Measurements from ENCODE around the gene SMARCAD1. TPM values are rescaled to one million over a fixed set of nuclear protein-coding genes. Genes with fewer than 3 reads are reported as not detected.

SMARCAD1 gene
- total and polyA plus RNA-seq, 4 donors = 7.5 to 58.3 (median 14.4) TPM

- no peak overlapping the region for H3K9ac ChIP-seq (ENCODE audit: insufficient read depth in 1 of 2, low read length in 2 of 2)
- 86 to 92% methylated on average over 5 of the region's 5 CpGs for WGBS, 2 donors
- ATAC-seq (ENCODE audit: insufficient read depth, low FRiP score) (no peak), DNase-seq (no peak)
- H3K4me3 ChIP-seq = no peak overlapping the region
- H3K27ac ChIP-seq (ENCODE audit: low read depth in 1 of 2, low read length in 1 of 2) = no peak overlapping the region
- no peaks in the 10 kb centered on the region for H3K27me3 ChIP-seq (ENCODE audit: control insufficient read depth in 3 of 3, insufficient read depth in 3 of 3, low read length in 2 of 3)
- H3K36me3 ChIP-seq (ENCODE audit: control insufficient read depth in 4 of 4, insufficient read depth in 4 of 4, low read length in 4 of 4) = peaks cover 4 to 36% (median 20%) of the 10 kb centered on the region in 4 donors
- TF ChIP-seq, protein P1, sequence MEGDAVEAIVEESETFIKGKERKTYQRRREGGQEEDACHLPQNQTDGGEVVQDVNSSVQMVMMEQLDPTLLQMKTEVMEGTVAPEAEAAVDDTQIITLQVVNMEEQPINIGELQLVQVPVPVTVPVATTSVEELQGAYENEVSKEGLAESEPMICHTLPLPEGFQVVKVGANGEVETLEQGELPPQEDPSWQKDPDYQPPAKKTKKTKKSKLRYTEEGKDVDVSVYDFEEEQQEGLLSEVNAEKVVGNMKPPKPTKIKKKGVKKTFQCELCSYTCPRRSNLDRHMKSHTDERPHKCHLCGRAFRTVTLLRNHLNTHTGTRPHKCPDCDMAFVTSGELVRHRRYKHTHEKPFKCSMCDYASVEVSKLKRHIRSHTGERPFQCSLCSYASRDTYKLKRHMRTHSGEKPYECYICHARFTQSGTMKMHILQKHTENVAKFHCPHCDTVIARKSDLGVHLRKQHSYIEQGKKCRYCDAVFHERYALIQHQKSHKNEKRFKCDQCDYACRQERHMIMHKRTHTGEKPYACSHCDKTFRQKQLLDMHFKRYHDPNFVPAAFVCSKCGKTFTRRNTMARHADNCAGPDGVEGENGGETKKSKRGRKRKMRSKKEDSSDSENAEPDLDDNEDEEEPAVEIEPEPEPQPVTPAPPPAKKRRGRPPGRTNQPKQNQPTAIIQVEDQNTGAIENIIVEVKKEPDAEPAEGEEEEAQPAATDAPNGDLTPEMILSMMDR (IDR thresholded peaks at IDR 0.05; ENCODE audit: control extremely low read depth, extremely low read depth) = no peak
- peaks cover 0 to 3% (median 0%) of the 10 kb centered on the region in 5 donors for H3K4me1 ChIP-seq (ENCODE audit: control insufficient read depth in 5 of 5, insufficient read depth in 5 of 5, low read length in 5 of 5)
- H3K9me3 ChIP-seq (ENCODE audit: control insufficient read depth in 4 of 4, insufficient read depth in 3 of 4, low read length in 3 of 4) = no peaks in the 10 kb centered on the region
Observed at GRCh38 chr4:94214703-94215319, 7.1 kb downstream of the SMARCAD1 start.

DNA sequence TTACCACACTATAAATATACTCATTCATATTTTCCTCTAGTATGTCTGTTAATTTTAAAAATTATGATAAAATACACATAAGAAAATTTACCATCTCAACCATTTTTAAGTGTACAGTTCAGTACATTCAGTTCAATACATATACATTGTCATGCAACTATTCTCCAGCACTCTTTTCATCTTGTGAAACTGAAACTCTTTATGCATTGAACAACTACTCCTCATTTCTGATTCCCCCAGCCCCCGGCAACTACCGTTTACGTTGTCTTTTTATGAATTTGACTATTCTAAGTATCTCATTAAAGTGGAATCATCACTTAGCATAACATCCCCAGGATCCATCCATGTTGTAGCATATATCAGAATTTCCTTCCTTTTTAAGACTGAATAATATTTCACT, 8.7 kb downstream of the SMARCAD1 start:
- H3K9me3 ChIP-seq (ENCODE audit: control insufficient read depth in 4 of 4, insufficient read depth in 3 of 4, low read length in 3 of 4) = no peaks in the 10 kb centered on the region
- WGBS, 2 donors = 85 to 94% methylated on average over 3 of the region's 3 CpGs
- TF ChIP-seq, protein P1 (IDR thresholded peaks at IDR 0.05; ENCODE audit: control extremely low read depth, extremely low read depth) = no peak
- H3K4me3 ChIP-seq = no peak overlapping the region
- no peak overlapping the region for H3K27ac ChIP-seq (ENCODE audit: low read depth in 1 of 2, low read length in 1 of 2)
- peaks cover 4 to 37% (median 23%) of the 10 kb centered on the region in 4 donors for H3K36me3 ChIP-seq (ENCODE audit: control insufficient read depth in 4 of 4, insufficient read depth in 4 of 4, low read length in 4 of 4)
- no peak overlapping the region for H3K9ac ChIP-seq (ENCODE audit: insufficient read depth in 1 of 2, low read length in 2 of 2)
- H3K27me3 ChIP-seq (ENCODE audit: control insufficient read depth in 3 of 3, insufficient read depth in 3 of 3, low read length in 2 of 3) = no peaks in the 10 kb centered on the region
- no peak for DNase-seq
- no peak for ATAC-seq (ENCODE audit: insufficient read depth, low FRiP score)
- no peaks in the 10 kb centered on the region for H3K4me1 ChIP-seq (ENCODE audit: control insufficient read depth in 5 of 5, insufficient read depth in 5 of 5, low read length in 5 of 5)

GRCh38 chr4:94219402-94219801, 11.7 kb downstream of the SMARCAD1 start:
- Histone ChIP-seq H3K27ac (ENCODE audit: low read depth in 1 of 2, low read length in 1 of 2) (no peak overlapping the region), H3K4me3 (no peak overlapping the region), H3K27me3 (ENCODE audit: control insufficient read depth in 3 of 3, insufficient read depth in 3 of 3, low read length in 2 of 3) (no peaks in the 10 kb centered on the region), H3K36me3 (ENCODE audit: control insufficient read depth in 4 of 4, insufficient read depth in 4 of 4, low read length in 4 of 4) (peaks cover 2 to 26% (median 12%) of the 10 kb centered on the region in 4 donors), H3K9ac (ENCODE audit: insufficient read depth in 1 of 2, low read length in 2 of 2) (no peak overlapping the region), H3K4me1 (ENCODE audit: control insufficient read depth in 5 of 5, insufficient read depth in 5 of 5, low read length in 5 of 5) (peaks cover 0 to 2% (median 0%) of the 10 kb centered on the region in 5 donors), H3K9me3 (ENCODE audit: control insufficient read depth in 4 of 4, insufficient read depth in 3 of 4, low read length in 3 of 4) (no peaks in the 10 kb centered on the region)
- TF ChIP-seq, protein P1 (IDR thresholded peaks at IDR 0.05; ENCODE audit: control extremely low read depth, extremely low read depth) = no peak
- no peak for DNase-seq
- no peak for ATAC-seq (ENCODE audit: insufficient read depth, low FRiP score)
- WGBS, 2 donors = 88 to 96% methylated on average over 3 of the region's 3 CpGs

DNA sequence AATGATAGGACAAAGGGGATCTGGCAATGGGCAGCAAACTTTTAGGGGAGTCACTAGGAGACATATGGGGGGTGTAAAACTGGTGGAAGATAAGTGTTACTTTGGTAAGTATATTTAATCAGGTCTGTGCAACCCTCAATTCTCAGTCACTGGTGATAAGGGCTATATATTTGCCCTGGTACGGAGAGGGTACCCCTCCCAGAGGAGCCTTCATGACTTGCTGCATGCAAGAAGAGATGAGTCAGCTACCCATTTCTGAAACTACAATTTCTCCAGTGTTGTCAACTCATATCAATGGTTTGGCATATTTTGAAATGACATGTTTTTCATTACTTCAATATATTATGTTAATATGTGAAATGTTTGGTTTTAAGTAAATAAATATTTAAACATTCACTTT, 14.3 kb downstream of the SMARCAD1 start:
- no peak overlapping the region for H3K27ac ChIP-seq (ENCODE audit: low read depth in 1 of 2, low read length in 1 of 2)
- peaks cover 0 to 5% (median 0%) of the 10 kb centered on the region in 5 donors for H3K4me1 ChIP-seq (ENCODE audit: control insufficient read depth in 5 of 5, insufficient read depth in 5 of 5, low read length in 5 of 5)
- H3K9me3 ChIP-seq (ENCODE audit: control insufficient read depth in 4 of 4, insufficient read depth in 3 of 4, low read length in 3 of 4) = no peaks in the 10 kb centered on the region
- ATAC-seq (ENCODE audit: insufficient read depth, low FRiP score) (no peak), DNase-seq (no peak)
- no peaks in the 10 kb centered on the region for H3K27me3 ChIP-seq (ENCODE audit: control insufficient read depth in 3 of 3, insufficient read depth in 3 of 3, low read length in 2 of 3)
- H3K36me3 ChIP-seq (ENCODE audit: control insufficient read depth in 4 of 4, insufficient read depth in 4 of 4, low read length in 4 of 4) = peaks cover under 1 to 13% (median 6%) of the 10 kb centered on the region in 4 donors
- WGBS, 2 donors = 90 to 95% methylated on average over 1 of the region's 1 CpG
- H3K9ac ChIP-seq (ENCODE audit: insufficient read depth in 1 of 2, low read length in 2 of 2) = no peak overlapping the region
- no peak overlapping the region for H3K4me3 ChIP-seq
- TF ChIP-seq, protein P1 (IDR thresholded peaks at IDR 0.05; ENCODE audit: control extremely low read depth, extremely low read depth) = no peak

Data from lung (tissue), 12 donors.